Endothelial cell of umbilical vein (primary cell): ENCODE data around the gene LENG9. TPM values are rescaled to one million over a fixed set of nuclear protein-coding genes. Genes with fewer than 3 reads are reported as not detected.

Experiments
- BruUV-seq: library from RNA; stranded (reverse); fragments of 400-500 nt; replicated peaks from 2 replicates; lab custom pipeline; 2021; lab: Mats Ljungman, UMichigan
- CTCF ChIA-PET: fragments of 300-600, 350-600 bp; sonication (Branson Sonifier 250); formaldehyde crosslinking; loops from one replicate; lab custom pipeline; 2021; ENCODE audit warnings: antibody characterized with exemption, inconsistent platforms; lab: Charles Lee
- POLR2A ChIA-PET: fragments of 300-600, 350-600 bp; sonication (Branson Sonifier 250); formaldehyde crosslinking; loops from one replicate; lab custom pipeline; 2021; ENCODE audit warnings: antibody characterized with exemption, inconsistent platforms; lab: Charles Lee
- DNase-seq: peaks from one replicate; pipeline ENCODE4 v3.0.0-alpha.2; 2011; ENCODE audit warnings: low read depth, low spot score
- FAIRE-seq: peaks from 2 replicates; lab custom pipeline; 2011; peaks lifted over from hg19 to GRCh38; lab: Jason Lieb, UNC
- H2AFZ ChIP-seq: 2 replicates; pipeline ENCODE4 v1.6.0; 2012; ENCODE audit warnings: low read depth, low read length, control low read depth, inconsistent platforms
- H3K27ac ChIP-seq: 2 replicates; pipeline ENCODE4 v1.5.1; 2011; ENCODE audit warnings: low read depth, mild to moderate bottlenecking, control low read depth, low read length, moderate library complexity; ENCODE audit not compliant: insufficient read depth
- H3K27me3 ChIP-seq, 2 experiments: 2 replicates each; pipeline versions ENCODE4 v1.6.0 to v1.6.1; 2011; ENCODE audit warnings: low read length in 2 of 2, mixed read lengths in 1 of 2; ENCODE audit not compliant: control insufficient read depth in 2 of 2, insufficient read depth in 2 of 2
- H3K36me3 ChIP-seq, 2 experiments: 2 replicates in 1 of 2; 3 replicates in 1 of 2; pipeline ENCODE4 v1.5.1; 2011; ENCODE audit warnings: low read length in 2 of 2, mild to moderate bottlenecking in 1 of 2, moderate library complexity in 1 of 2; ENCODE audit not compliant: control insufficient read depth in 2 of 2, insufficient read depth in 2 of 2; ENCODE audit errors: extremely low read depth in 1 of 2
- H3K4me1 ChIP-seq: 3 replicates; pipeline ENCODE4 v1.5.1; 2011; ENCODE audit warnings: mild to moderate bottlenecking, low read length; ENCODE audit not compliant: control insufficient read depth, insufficient read depth; ENCODE audit errors: extremely low read depth
- H3K4me2 ChIP-seq: 2 replicates; pipeline ENCODE4 v1.6.1; 2011; ENCODE audit warnings: low read length, control low read depth, mixed read lengths; ENCODE audit not compliant: insufficient read depth
- H3K4me3 ChIP-seq, 3 experiments: fragments of 200-600 bp in 1 of 3; sonication (generic), shearing (Covaris generic) in 1 of 3; replicated peaks in 1 of 3; 2 replicates each; pipeline ENCODE4 v1.5.1; 2011 to 2016; ENCODE audit warnings: control low read depth in 3 of 3, low read length in 3 of 3, mild to moderate bottlenecking in 2 of 3, inconsistent platforms in 1 of 3, low read depth in 1 of 3, moderate library complexity in 1 of 3; ENCODE audit not compliant: insufficient read depth in 1 of 3
- H3K79me2 ChIP-seq: 2 replicates; pipeline ENCODE4 v1.6.0; 2012; ENCODE audit warnings: low read length, inconsistent platforms; ENCODE audit not compliant: control insufficient read depth, insufficient read depth
- H3K9ac ChIP-seq: replicated peaks from 2 replicates; pipeline ENCODE3; 2011; ENCODE audit warnings: low read length, control low read depth; ENCODE audit not compliant: insufficient read depth; ENCODE audit errors: extremely low read depth
- H3K9me1 ChIP-seq: replicated peaks from 3 replicates; pipeline ENCODE4 v1.6.0; 2011; ENCODE audit warnings: mild to moderate bottlenecking, low read length; ENCODE audit not compliant: control insufficient read depth, insufficient read depth; ENCODE audit errors: extremely low read depth
- H3K9me3 ChIP-seq: replicated peaks from 2 replicates; pipeline ENCODE4 v1.5.1; 2012; ENCODE audit warnings: low read length, inconsistent platforms; ENCODE audit not compliant: control insufficient read depth, insufficient read depth
- H4K20me1 ChIP-seq: replicated peaks from 2 replicates; pipeline ENCODE3; 2011; ENCODE audit warnings: mild to moderate bottlenecking, low read length; ENCODE audit not compliant: control insufficient read depth, insufficient read depth; ENCODE audit errors: extremely low read depth
- EZH2 ChIP-seq: IDR thresholded peaks from 2 replicates; pipeline ENCODE4 v1.6.1; 2012; ENCODE audit warnings: borderline replicate concordance, low read depth, mild to moderate bottlenecking, moderate library complexity, low read length, inconsistent platforms; ENCODE audit not compliant: severe bottlenecking
- FOS ChIP-seq: IDR thresholded peaks from 2 replicates; pipeline ENCODE4 v1.6.1; 2011; ENCODE audit warnings: mild to moderate bottlenecking, low read length, moderate library complexity, borderline replicate concordance; ENCODE audit not compliant: insufficient read depth
- GATA2 ChIP-seq: IDR thresholded peaks from 2 replicates; pipeline ENCODE4 v1.7.0; 2011; ENCODE audit warnings: low read depth, mild to moderate bottlenecking, moderate library complexity, mixed read lengths, low read length; ENCODE audit not compliant: insufficient read length, insufficient read depth
- JUN ChIP-seq: IDR thresholded peaks from 2 replicates; pipeline ENCODE4 v1.6.1; 2011; ENCODE audit warnings: borderline replicate concordance, low read depth; ENCODE audit not compliant: insufficient read length, insufficient read depth
- POLR2A ChIP-seq: IDR thresholded peaks from 2 replicates; pipeline ENCODE4 v1.6.1; 2012; ENCODE audit warnings: low read depth, mild to moderate bottlenecking, control low read depth, low read length
- POLR2AphosphoS5 ChIP-seq: IDR thresholded peaks from 2 replicates; pipeline ENCODE4 v1.6.1; 2012; ENCODE audit warnings: low read depth, mild to moderate bottlenecking, control low read depth, low read length, moderate library complexity; ENCODE audit not compliant: insufficient read depth
- dilution Hi-C: fragments of 300-500 bp; cut with MboI; formaldehyde crosslinking; loops from one replicate; pipeline ENCODE4 v1.15.0; 2019; ENCODE audit warnings: low sequenced_read_pairs; ENCODE audit not compliant: extremely low pct_ligation_motif_present
- intact Hi-C: fragments of 100-400 bp; cut with micrococcal nuclease; formaldehyde crosslinking; loops from one replicate; pipeline ENCODE4 v1.10.0; 2022
- polyA plus RNA-seq, 4 experiments: library from polyadenylated mRNA; depleted of rRNA in 3 of 4; stranded (reverse) in 3 of 4; unstranded in 1 of 4; fragments of >200 nt; gene quantifications; 2 replicates each; pipeline versions ENCODE4 v1.2.1 to v1.2.3, GENCODE V29; 2011 to 2012; ENCODE audit warnings: missing spikeins in 1 of 4
- total RNA-seq: library from RNA; stranded (reverse); gene quantifications from 2 replicates; pipeline ENCODE4 v1.2.3, GENCODE V29; 2021
- TF ChIP-seq, protein P1 (sequence below): IDR thresholded peaks from 2 replicates; pipeline ENCODE4 v1.6.1; 2011; ENCODE audit not compliant: insufficient read depth, insufficient read length
- TF ChIP-seq, protein P2 (sequence below), 2 donors: IDR thresholded peaks; 1 replicate in 1 of 2; 2 replicates in 1 of 2; pipeline ENCODE4 v1.5.1; 2011; ENCODE audit warnings: low read length in 2 of 2, mild to moderate bottlenecking in 2 of 2, moderate library complexity in 2 of 2, control low read depth in 1 of 2, inconsistent platforms in 1 of 2, low read depth in 1 of 2; ENCODE audit not compliant: insufficient read depth in 1 of 2; ENCODE audit errors: extremely low read depth in 1 of 2

Gene LENG9
- total and polyA plus RNA-seq, 2 donors (not counting 3 experiments of a cell fraction or from before 2014, with no cell fraction given) = 0.97 to 2.8 TPM

DNA sequence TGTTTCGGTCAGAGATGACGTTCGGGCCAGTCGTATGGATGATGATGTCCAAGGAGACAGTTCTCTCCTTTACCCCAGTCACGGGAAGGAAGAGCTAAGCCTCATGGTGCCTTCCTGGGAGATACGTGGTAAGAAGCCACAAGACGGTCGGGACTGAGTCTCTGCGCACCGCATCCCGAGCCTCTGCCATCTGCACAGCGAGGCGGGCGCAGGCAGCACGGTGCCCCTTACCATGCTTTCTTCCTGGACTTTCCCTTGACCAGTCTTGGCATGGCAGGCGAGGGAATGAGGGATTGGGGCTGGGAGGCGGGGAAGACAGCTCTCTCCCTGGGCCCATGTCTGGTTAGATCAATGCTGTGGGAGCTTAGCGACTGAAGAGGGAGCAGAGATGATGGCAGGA is 29.0 kb upstream of the LENG9 start:
- TF ChIP-seq EZH2 = no peak
- no peak for DNase-seq
- Histone ChIP-seq H4K20me1 (no peaks in the 10 kb centered on the region), H3K9ac (no peak overlapping the region), H3K27ac (no peak overlapping the region), H3K36me3 (no peaks in the 10 kb centered on the region), H3K9me1 (no peaks in the 10 kb centered on the region), H2AFZ (no peak overlapping the region), H3K4me3 (no peak overlapping the region), H3K4me1 (no peaks in the 10 kb centered on the region), H3K4me2 (no peak overlapping the region), H3K9me3 (no peaks in the 10 kb centered on the region), H3K27me3 (no peaks in the 10 kb centered on the region), H3K79me2 (no peaks in the 10 kb centered on the region)
- ChIA-PET CTCF (no interaction called here), POLR2A (no interaction called here)
- no TSS peak for BruUV-seq
- intact Hi-C loops (no loop called here), dilution Hi-C loops (no loop called here)
- no peak for FAIRE-seq

DNA sequence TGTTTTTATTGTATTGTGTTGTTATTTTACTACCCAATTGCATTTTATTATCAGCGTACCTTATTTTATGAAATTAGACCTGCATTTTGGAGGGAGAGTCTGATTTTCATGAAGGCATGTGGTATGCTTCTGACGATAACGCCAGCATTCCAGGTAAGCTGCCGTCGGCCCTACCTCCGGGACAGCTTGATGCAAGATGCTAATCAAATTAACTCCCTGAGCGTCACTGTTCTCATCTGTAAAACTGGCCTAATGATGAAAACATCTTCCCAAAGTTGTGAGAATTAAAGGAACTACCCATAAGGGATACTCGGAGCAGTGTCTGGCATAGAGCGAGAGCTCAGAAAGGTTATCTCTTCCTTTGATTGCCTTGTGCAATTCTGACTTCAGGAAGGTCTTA is 26.2 kb upstream of the LENG9 start:
- Histone ChIP-seq H3K36me3 (no peaks in the 10 kb centered on the region), H3K79me2 (no peaks in the 10 kb centered on the region), H3K9me3 (no peaks in the 10 kb centered on the region), H2AFZ (no peak overlapping the region), H3K4me1 (no peaks in the 10 kb centered on the region), H3K27ac (no peak overlapping the region), H3K9ac (no peak overlapping the region), H3K9me1 (no peaks in the 10 kb centered on the region), H4K20me1 (no peaks in the 10 kb centered on the region), H3K27me3 (no peaks in the 10 kb centered on the region), H3K4me3 (no peak overlapping the region), H3K4me2 (no peak overlapping the region)
- dilution Hi-C loops = no loop called here
- TF ChIP-seq, protein P1, sequence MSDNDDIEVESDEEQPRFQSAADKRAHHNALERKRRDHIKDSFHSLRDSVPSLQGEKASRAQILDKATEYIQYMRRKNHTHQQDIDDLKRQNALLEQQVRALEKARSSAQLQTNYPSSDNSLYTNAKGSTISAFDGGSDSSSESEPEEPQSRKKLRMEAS = no peak
- TF ChIP-seq GATA2 (no peak), FOS (no peak), JUN (no peak), POLR2A (no peak), POLR2AphosphoS5 (no peak)
- TF ChIP-seq, protein P2, sequence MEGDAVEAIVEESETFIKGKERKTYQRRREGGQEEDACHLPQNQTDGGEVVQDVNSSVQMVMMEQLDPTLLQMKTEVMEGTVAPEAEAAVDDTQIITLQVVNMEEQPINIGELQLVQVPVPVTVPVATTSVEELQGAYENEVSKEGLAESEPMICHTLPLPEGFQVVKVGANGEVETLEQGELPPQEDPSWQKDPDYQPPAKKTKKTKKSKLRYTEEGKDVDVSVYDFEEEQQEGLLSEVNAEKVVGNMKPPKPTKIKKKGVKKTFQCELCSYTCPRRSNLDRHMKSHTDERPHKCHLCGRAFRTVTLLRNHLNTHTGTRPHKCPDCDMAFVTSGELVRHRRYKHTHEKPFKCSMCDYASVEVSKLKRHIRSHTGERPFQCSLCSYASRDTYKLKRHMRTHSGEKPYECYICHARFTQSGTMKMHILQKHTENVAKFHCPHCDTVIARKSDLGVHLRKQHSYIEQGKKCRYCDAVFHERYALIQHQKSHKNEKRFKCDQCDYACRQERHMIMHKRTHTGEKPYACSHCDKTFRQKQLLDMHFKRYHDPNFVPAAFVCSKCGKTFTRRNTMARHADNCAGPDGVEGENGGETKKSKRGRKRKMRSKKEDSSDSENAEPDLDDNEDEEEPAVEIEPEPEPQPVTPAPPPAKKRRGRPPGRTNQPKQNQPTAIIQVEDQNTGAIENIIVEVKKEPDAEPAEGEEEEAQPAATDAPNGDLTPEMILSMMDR (IDR thresholded peaks at IDR 0.05; ENCODE audit: extremely low read depth in 1 of 2, insufficient read depth in 1 of 2, low read depth in 1 of 2, low read length in 2 of 2) = no peak
- intact Hi-C loops = no loop called here
- DNase-seq (no peak), FAIRE-seq (no peak)
- BruUV-seq = no TSS peak
- POLR2A ChIA-PET = no interaction called here
- CTCF ChIA-PET = no interaction called here
